B cell (primary cell): ENCODE data around the gene HPS5. TPM values are rescaled to one million over a fixed set of nuclear protein-coding genes. Genes with fewer than 3 reads are reported as not detected.

Experiments
- ATAC-seq: fragments of 200-7000 bp; cut with Tn5 transposase; one replicate; pipeline ENCODE4 v1.10.0; 2021; ENCODE audit warnings: low read depth, mild to moderate bottlenecking, moderate number of reproducible peaks, moderate library complexity
- CTCF ChIA-PET: fragments of 350-600 bp; sonication (Branson Sonifier 250); formaldehyde crosslinking; loops from one replicate; lab custom pipeline; 2021; ENCODE audit warnings: antibody characterized with exemption, inconsistent platforms; lab: Charles Lee
- POLR2A ChIA-PET: fragments of 350-600 bp; sonication (Branson Sonifier 250); formaldehyde crosslinking; loops from one replicate; lab custom pipeline; 2021; ENCODE audit warnings: antibody characterized with exemption; lab: Charles Lee
- DNase-seq: peaks from one replicate; pipeline ENCODE4 v3.0.0; 2013
- H2AFZ ChIP-seq: 2 replicates; pipeline ENCODE4 v1.6.1; 2012; ENCODE audit warnings: mild to moderate bottlenecking, low read depth, low read length; ENCODE audit not compliant: insufficient read depth, poor library complexity, severe bottlenecking
- H3K27ac ChIP-seq, 2 donors: 1 replicate in 1 of 2; 2 replicates in 1 of 2; pipeline ENCODE4 v1.5.1; 2012 to 2013; ENCODE audit warnings: low read length in 2 of 2, mild to moderate bottlenecking in 2 of 2, moderate library complexity in 1 of 2
- H3K27me3 ChIP-seq, 4 experiments: fragments of 200-600 bp in 1 of 4; sonication (generic) in 1 of 4; replicated peaks in 1 of 4; 1 replicate in 2 of 4; 2 replicates in 2 of 4; pipeline versions ENCODE4 v1.6.1 to v1.7.0; 2013 to 2016; ENCODE audit warnings: low read length in 3 of 4, mild to moderate bottlenecking in 2 of 4, mixed read lengths in 1 of 4, moderate library complexity in 1 of 4; ENCODE audit not compliant: insufficient read depth in 4 of 4, control insufficient read depth in 3 of 4; ENCODE audit errors: control extremely low read depth in 1 of 4
- H3K36me3 ChIP-seq, 2 experiments: replicated peaks in 1 of 2; 1 replicate in 1 of 2; 2 replicates in 1 of 2; pipeline versions ENCODE4 v1.6.1 to v1.7.1; 2013; ENCODE audit warnings: low read length in 1 of 2; ENCODE audit not compliant: insufficient read depth in 2 of 2, control insufficient read depth in 1 of 2; ENCODE audit errors: control extremely low read depth in 1 of 2, extremely low read depth in 1 of 2
- H3K4me1 ChIP-seq, 2 donors: fragments of 200-600 bp in 1 of 2; sonication (generic) in 1 of 2; 1 replicate in 1 of 2; 2 replicates in 1 of 2; pipeline versions ENCODE4 v1.5.1 to v1.6.1; 2013 to 2017; ENCODE audit warnings: low read length in 2 of 2; ENCODE audit not compliant: control insufficient read depth in 2 of 2, insufficient read depth in 2 of 2
- H3K4me2 ChIP-seq: replicated peaks from 2 replicates; pipeline ENCODE3; 2012; ENCODE audit warnings: mild to moderate bottlenecking, low read depth, low read length; ENCODE audit not compliant: poor library complexity, severe bottlenecking
- H3K4me3 ChIP-seq, 5 experiments: fragments of 200-600 bp in 1 of 5; sonication (generic) in 1 of 5; 1 replicate in 3 of 5; 2 replicates in 2 of 5; pipeline versions ENCODE4 v1.5.1 to v1.7.0; 2011 to 2016; ENCODE audit warnings: low read length in 4 of 5, mild to moderate bottlenecking in 4 of 5, low read depth in 2 of 5, control low read depth in 1 of 5, moderate library complexity in 1 of 5; ENCODE audit not compliant: insufficient read depth in 1 of 5; ENCODE audit errors: control extremely low read depth in 1 of 5, extremely low read depth in 1 of 5
- H3K79me2 ChIP-seq: fragments of 200-600 bp; sonication (generic); one replicate; pipeline ENCODE4 v1.6.0; 2016; ENCODE audit warnings: low read length; ENCODE audit not compliant: control insufficient read depth, insufficient read depth
- H3K9ac ChIP-seq: fragments of 200-600 bp; sonication (generic); 2 replicates; pipeline ENCODE4 v1.6.1; 2017; ENCODE audit warnings: mild to moderate bottlenecking, low read length, moderate library complexity
- H3K9me3 ChIP-seq, 3 donors: one replicate each; pipeline versions ENCODE4 v1.6.1 to v1.7.1; 2013; ENCODE audit warnings: low read length in 2 of 3; ENCODE audit not compliant: control insufficient read depth in 2 of 3, insufficient read depth in 1 of 3; ENCODE audit errors: control extremely low read depth in 1 of 3
- H4K20me1 ChIP-seq: 2 replicates; pipeline ENCODE4 v1.6.0; 2012; ENCODE audit warnings: mild to moderate bottlenecking, low read length; ENCODE audit not compliant: insufficient read depth, control insufficient read depth, poor library complexity, severe bottlenecking
- H3K27ac Mint-ChIP-seq: one replicate; pipeline ENCODE4 v1.8.0; 2021; ENCODE audit warnings: mixed read lengths
- H3K27me3 Mint-ChIP-seq: one replicate; pipeline ENCODE4 v1.8.0; 2021; ENCODE audit warnings: mixed read lengths
- H3K4me1 Mint-ChIP-seq: one replicate; pipeline ENCODE4 v1.8.0; 2021; ENCODE audit warnings: mixed read lengths
- H3K4me3 Mint-ChIP-seq: one replicate; pipeline ENCODE4 v1.8.0; 2021; ENCODE audit warnings: mixed read lengths
- H3K9me3 Mint-ChIP-seq: one replicate; pipeline ENCODE4 v1.8.0; 2022; ENCODE audit warnings: mixed read lengths; ENCODE audit not compliant: insufficient read depth
- CTCF ChIP-seq: fragments of 200-600 bp; IDR thresholded peaks from one replicate; pipeline ENCODE4 v1.8.0; 2022; ENCODE audit warnings: antibody characterized with exemption, mild to moderate bottlenecking
- EZH2 ChIP-seq: IDR thresholded peaks from 2 replicates; pipeline ENCODE4 v1.6.1; 2012; ENCODE audit warnings: borderline replicate concordance, low read depth, mild to moderate bottlenecking, moderate library complexity, low read length; ENCODE audit not compliant: insufficient read depth, poor library complexity, severe bottlenecking
- WGBS: methylation state at CpG from one replicate; pipeline ENCODE4 v1.1.5; 2013; ENCODE audit warnings: missing lambda C conversion rate; ENCODE audit not compliant: insufficient coverage; 5-methylcytosine and 5-hydroxymethylcytosine counted together
- intact Hi-C: fragments of 100-400 bp; cut with micrococcal nuclease; formaldehyde crosslinking; loops from one replicate; pipeline ENCODE4 v1.10.0; 2022
- polyA plus RNA-seq: library from polyadenylated mRNA; depleted of rRNA; stranded (reverse); fragments of >200 nt; gene quantifications from 2 replicates; pipeline ENCODE4 v1.2.3, GENCODE V29; 2012
- total RNA-seq, 2 donors: library from RNA; stranded (reverse); fragments of 120-200 nt in 1 of 2; gene quantifications; 1 replicate in 1 of 2; 2 replicates in 1 of 2; pipeline versions ENCODE4 v1.2.3 to v1.2.4, GENCODE V29; 2013 to 2022

HPS5 gene
- total and polyA plus RNA-seq, 2 donors (not counting 1 experiment from before 2014, with no cell fraction given): 15.2 to 31.3 TPM

- intact Hi-C loops: no loop called here
- Histone ChIP-seq H3K27ac (peak overlapping the region; percentile 28 to 79), H2AFZ (no peak overlapping the region), H3K9ac (peak overlapping the region; percentile 42), H3K27me3 (no peaks in the 10 kb centered on the region), H4K20me1 (no peaks in the 10 kb centered on the region), H3K36me3 (peaks cover 12 to 53% of the 10 kb centered on the region in 2 experiments), H3K9me3 (no peaks in the 10 kb centered on the region), H3K4me3 (peak overlapping the region in 3 of 5 experiments; percentile 6 to 30 (median 23)), H3K4me1 (peaks cover 22 to 42% of the 10 kb centered on the region in 2 donors), H3K79me2 (peaks cover 59% of the 10 kb centered on the region), H3K4me2 (peak overlapping the region; percentile 66)
- ATAC-seq (no peak), DNase-seq (peak; percentile 39)
- no CpG with 5 or more reads among the region's 1 CpG for WGBS
- Mint-ChIP-seq H3K4me3 (peak overlapping the region; percentile 69), H3K27me3 (no peaks in the 10 kb centered on the region), H3K4me1 (peaks cover 46% of the 10 kb centered on the region), H3K9me3 (no peaks in the 10 kb centered on the region), H3K27ac (peak overlapping the region; percentile 86)
- TF ChIP-seq EZH2: no peak
- no peak for TF ChIP-seq CTCF
- ChIA-PET POLR2A (no interaction called here), CTCF (interaction anchor here (0.7 to 1.6 kb wide), 2 partner anchors 37 to 88 kb away, joined by 5 read pairs; no protein-coding TSS in a partner anchor)
Measured at GRCh38 chr11:18332302-18332701, 10.4 kb upstream of the HPS5 start.

- Histone ChIP-seq H3K9me3 (no peaks in the 10 kb centered on the region), H4K20me1 (no peaks in the 10 kb centered on the region), H2AFZ (no peak overlapping the region), H3K27me3 (no peaks in the 10 kb centered on the region), H3K4me2 (no peak overlapping the region), H3K36me3 (peaks cover 14 to 54% of the 10 kb centered on the region in 2 experiments), H3K9ac (no peak overlapping the region), H3K4me3 (no peak overlapping the region), H3K27ac (peak overlapping the region in 1 of 2 donors; percentile 75), H3K4me1 (peaks cover 22 to 42% of the 10 kb centered on the region in 2 donors), H3K79me2 (peaks cover 73% of the 10 kb centered on the region)
- TF ChIP-seq EZH2 (no peak), CTCF (no peak)
- Mint-ChIP-seq H3K4me1 (peaks cover 48% of the 10 kb centered on the region), H3K27ac (peak overlapping the region; percentile 8), H3K4me3 (no peak overlapping the region), H3K9me3 (no peaks in the 10 kb centered on the region), H3K27me3 (no peaks in the 10 kb centered on the region)
- DNase-seq (no peak), ATAC-seq (no peak)
- 82% methylated on average over 4 of the region's 6 CpGs for WGBS
- intact Hi-C loops: no loop called here
- ChIA-PET CTCF (interaction anchor here (1.6 kb wide), 1 partner anchor 87 kb away, joined by 5 read pairs; no protein-coding TSS in a partner anchor), POLR2A (no interaction called here)
Measured at GRCh38 chr11:18330921-18331320, 9.0 kb upstream of the HPS5 start.
